ENCODE data around the gene DNAJC15.

DNAJC15 gene

DNA sequence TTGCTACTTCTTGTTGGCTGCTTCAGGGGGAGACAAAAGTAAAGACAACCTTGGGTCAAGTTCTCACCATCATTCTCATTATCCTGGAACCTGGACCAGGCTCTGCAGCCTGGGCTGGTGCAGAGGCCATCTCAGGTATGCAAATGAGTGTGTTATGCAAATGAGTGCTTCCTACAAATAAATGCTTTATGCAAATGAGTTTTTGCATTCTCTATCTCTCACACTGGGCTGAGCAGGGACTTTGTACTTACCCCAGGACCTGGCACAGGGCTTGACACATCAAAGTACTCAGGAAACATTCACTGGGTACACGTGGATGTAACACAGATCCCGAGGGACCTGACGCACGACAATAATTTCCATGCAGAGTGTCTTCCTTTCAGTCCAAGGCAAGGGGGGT lies 103.0 kb downstream of the DNAJC15 start:
- TF ChIP-seq CTCF (IDR thresholded peaks at IDR 0.05; ENCODE audit: low read depth, low read length, missing control alignments), result no peak
- DNase-seq (ENCODE audit: low read depth), result no peak
- in situ Hi-C loops (cut with HindIII; ENCODE audit: low sequenced_read_pairs), result no loop called here

DNA sequence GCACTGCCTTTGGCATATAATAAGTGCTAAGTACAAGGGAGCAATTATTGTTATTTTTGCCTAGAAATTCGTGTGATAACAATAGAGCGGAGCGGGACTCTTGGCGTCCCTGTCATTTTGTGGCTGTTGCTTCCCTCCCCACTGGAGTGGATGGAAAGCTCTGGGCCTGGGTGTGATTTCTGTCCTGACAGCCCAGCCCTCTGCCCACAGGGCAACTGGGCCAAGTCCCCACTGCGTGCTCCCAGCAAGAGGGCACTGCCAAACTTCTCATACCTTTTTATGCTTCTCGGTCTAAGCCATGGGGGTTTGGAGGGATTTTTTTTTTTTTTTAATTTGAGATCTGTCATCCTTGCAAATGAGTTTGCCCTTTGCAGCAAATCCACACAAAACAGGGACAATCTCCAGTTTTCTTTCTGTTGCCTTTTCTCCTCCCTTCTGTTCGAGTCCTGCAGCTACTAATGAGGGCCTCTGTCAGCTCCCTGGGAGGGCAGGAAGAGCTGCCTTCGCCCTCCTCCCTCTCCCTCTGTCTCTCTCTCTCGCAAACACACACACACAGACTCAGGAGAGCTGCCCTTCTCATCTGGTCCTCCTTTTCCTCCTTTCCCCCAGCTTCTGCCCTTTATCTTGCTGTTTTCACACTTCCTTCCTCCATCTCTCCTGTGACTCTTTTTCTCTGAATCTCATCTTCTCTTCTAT lies 103.9 kb downstream of the DNAJC15 start:
- H3K4me3 ChIP-seq (ENCODE audit: low read depth, low read length), result no peak overlapping the region
- no peak for DNase-seq (ENCODE audit: low read depth)
- in situ Hi-C loops (cut with HindIII; ENCODE audit: low sequenced_read_pairs), result no loop called here
- no peak for TF ChIP-seq CTCF (IDR thresholded peaks at IDR 0.05; ENCODE audit: low read depth, low read length, missing control alignments)

More for the DNA sequence above, 103.0 kb downstream of the DNAJC15 start:
- no peak overlapping the region for H3K4me3 ChIP-seq (ENCODE audit: low read depth, low read length)

DNA sequence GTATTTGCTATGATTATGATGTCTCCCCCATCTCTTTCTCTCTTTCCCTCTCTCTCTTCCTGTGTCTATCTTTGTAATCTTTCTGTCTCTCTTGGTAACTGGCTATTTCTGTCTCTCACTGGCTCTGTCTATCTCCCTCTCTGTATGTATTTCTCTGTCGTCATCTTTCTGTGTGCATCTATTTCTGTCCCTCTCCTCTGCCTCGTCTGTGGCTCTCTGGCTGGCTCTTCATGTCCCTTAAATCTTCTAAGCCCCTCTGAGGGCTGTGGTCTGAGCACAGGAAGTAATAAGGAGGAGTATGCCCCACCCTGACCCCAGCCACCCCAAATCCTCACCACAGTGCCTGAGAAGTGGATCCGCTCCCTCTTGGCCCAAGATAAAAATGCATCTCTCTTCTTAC lies 104.4 kb downstream of the DNAJC15 start:
- in situ Hi-C loops (cut with HindIII; ENCODE audit: low sequenced_read_pairs), result no loop called here
- H3K4me3 ChIP-seq (ENCODE audit: low read depth, low read length), result no peak overlapping the region
- no peak for TF ChIP-seq CTCF (IDR thresholded peaks at IDR 0.05; ENCODE audit: low read depth, low read length, missing control alignments)
- no peak for DNase-seq (ENCODE audit: low read depth)

DNA sequence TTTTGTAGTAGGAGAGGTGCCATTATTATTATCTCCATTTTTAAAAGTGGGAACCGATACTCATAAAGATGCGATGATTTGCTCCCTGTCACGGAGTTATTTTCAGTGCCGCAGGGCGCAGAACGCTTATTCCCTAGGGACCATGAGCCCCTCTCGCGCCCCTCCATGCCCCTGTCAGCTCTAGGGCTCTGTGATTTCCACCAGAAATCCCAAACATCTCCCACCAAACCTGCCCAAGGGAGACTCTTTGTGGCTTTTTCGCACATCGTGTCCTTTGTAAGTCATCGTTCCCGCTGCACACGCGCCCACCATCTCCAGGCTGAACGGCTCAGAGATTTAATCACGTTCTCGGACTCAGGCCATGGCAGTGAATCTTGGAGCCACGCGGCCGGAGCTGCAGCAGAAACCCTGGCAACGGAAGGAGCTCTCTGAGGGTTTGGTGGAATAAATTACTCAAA lies 105.1 kb downstream of the DNAJC15 start:
- H3K4me3 ChIP-seq (ENCODE audit: low read depth, low read length), result no peak overlapping the region
- in situ Hi-C loops (cut with HindIII; ENCODE audit: low sequenced_read_pairs), result no loop called here
- TF ChIP-seq CTCF (IDR thresholded peaks at IDR 0.05; ENCODE audit: low read depth, low read length, missing control alignments), result no peak
- DNase-seq (ENCODE audit: low read depth), result no peak

DNA sequence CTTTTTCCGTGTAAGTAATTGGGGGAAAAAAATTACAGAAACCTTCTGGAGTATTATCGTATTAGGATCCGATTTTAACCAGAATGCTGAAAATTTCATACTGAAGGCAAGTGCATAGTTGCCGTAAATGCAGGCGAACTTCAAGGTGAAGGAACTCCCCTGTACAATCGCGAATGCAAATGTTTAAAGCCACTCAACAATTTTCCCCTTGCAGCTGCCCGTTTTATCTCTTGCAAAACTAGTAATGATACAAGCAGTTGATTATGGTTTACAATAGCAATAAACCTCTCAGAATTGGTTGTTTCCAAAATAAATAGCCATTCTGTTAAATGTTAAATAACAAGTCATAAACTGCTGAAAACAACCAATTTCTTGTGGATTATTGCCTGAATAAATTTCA lies 105.7 kb downstream of the DNAJC15 start:
- TF ChIP-seq CTCF (IDR thresholded peaks at IDR 0.05; ENCODE audit: low read depth, low read length, missing control alignments), result no peak
- DNase-seq (ENCODE audit: low read depth), result no peak
- in situ Hi-C loops (cut with HindIII; ENCODE audit: low sequenced_read_pairs), result no loop called here
- no peak overlapping the region for H3K4me3 ChIP-seq (ENCODE audit: low read depth, low read length)

DNA sequence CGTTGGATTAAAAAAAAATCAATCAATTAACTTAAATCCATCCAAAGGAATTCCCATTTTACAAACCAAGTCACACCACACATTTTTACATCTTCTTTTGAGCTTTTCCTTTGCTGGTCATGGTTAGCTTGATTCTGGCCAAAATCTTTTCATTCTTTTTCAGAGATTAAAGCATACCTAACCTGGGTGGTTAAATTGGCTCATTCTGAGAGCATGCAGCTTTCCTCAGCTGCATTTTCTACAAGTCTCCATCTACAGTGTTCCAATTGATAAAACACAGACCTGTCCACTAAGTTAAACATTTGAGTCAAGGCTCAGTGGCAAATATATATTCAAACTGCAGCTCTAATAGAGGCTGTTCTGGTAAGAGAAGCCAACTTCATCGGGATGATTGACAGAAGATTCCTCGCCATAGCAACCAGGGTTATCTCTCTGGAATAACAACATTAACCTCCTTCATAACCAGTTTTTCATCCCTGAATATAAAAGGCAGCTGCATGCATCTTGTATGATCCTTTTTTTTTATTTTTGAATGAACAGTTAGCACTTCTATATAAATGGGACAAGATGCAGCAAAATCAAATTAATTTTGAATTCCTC lies 106.2 kb downstream of the DNAJC15 start:
- in situ Hi-C loops (cut with HindIII; ENCODE audit: low sequenced_read_pairs), result no loop called here
- no peak for TF ChIP-seq CTCF (IDR thresholded peaks at IDR 0.05; ENCODE audit: low read depth, low read length, missing control alignments)

More for the DNA sequence above, 106.2 kb downstream of the DNAJC15 start:
- DNase-seq (ENCODE audit: low read depth), result no peak
- no peak overlapping the region for H3K4me3 ChIP-seq (ENCODE audit: low read depth, low read length)
